ENCODE data around the gene FAM219A.
"Not testable (repeated sequence)": the region's sequence is repeated elsewhere in the genome, so short reads cannot be mapped to it uniquely, and the experiment has no call there.

FAM219A gene

DNA sequence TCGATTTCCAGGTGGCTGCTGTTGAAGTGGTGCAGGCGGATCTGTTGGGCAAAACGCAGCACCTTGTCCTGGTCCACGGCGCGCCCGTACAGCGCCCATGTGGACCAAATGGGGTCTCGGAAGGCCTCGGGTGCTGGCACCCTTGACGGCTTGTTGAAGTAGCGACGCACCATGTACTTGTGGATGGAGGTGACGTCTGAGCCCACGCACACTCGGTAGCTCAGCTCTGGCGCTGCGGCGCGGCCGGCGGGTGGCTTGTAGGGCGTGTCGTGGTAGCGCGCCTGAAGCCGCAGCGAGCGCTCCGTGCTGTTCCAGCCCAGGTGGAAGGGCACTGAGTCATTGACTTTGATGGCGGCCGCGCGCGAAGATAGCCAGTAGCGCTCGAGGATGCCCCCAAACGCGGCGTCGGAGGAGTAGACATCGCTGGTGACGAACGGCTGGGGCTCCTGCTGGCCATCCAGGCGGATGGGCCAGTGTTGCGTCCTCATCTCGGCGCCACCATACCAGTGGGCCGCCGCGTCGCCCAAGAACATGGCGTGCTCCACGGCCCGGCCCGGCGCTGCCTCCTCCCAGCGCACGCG, 86.4 kb downstream of the FAM219A start:
- TF ChIP-seq, protein P1, sequence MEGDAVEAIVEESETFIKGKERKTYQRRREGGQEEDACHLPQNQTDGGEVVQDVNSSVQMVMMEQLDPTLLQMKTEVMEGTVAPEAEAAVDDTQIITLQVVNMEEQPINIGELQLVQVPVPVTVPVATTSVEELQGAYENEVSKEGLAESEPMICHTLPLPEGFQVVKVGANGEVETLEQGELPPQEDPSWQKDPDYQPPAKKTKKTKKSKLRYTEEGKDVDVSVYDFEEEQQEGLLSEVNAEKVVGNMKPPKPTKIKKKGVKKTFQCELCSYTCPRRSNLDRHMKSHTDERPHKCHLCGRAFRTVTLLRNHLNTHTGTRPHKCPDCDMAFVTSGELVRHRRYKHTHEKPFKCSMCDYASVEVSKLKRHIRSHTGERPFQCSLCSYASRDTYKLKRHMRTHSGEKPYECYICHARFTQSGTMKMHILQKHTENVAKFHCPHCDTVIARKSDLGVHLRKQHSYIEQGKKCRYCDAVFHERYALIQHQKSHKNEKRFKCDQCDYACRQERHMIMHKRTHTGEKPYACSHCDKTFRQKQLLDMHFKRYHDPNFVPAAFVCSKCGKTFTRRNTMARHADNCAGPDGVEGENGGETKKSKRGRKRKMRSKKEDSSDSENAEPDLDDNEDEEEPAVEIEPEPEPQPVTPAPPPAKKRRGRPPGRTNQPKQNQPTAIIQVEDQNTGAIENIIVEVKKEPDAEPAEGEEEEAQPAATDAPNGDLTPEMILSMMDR (IDR thresholded peaks at IDR 0.05; ENCODE audit: low read depth, low read length), result no peak
- DNase-seq (ENCODE audit: extremely low read depth, low read depth), result no peak

DNA sequence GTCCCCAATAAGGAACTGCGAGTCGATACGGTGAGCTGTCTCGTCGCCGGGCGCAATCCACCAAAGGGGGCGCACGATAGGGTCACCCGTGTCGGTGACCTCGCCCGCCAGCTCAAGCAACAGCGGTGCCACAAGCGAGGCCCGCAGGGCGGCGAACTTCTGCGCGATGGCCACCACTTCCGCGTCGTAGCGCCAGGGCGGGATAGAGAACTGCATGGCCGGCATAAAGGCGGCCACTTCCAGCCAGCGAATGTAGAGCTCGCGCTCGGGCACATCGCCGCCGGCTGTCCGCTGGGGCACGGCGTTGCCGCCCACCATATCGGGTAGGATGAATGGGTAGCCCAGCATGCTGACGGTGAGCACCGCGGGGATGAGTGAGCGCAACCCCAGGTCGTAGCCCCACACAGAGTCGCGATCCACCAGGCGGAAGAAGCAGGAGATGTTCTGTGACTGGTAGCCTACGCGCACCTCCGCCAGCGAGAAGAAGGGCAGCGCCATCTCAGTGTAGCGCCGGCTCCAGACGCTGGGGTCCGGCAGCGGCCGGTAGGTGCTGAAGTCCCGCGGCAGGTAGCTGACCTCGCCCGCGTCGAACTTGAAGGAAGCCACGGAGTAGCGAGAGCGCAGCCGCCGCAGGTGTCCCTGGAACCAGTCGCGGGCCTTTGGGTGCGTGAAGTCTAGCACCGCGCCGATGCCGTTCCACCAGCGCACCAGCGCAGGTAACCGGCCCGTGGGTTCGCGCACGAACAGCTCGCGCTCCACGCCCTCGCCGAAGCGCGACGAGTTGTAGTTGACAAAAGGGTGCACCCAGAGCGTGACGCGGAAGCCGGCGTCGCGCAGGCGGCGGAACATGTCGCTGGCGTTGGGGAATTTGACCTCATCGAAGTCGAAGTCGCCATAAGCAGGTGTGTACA, 87.1 kb downstream of the FAM219A start:
- no peak for DNase-seq (ENCODE audit: extremely low read depth, low read depth)
- TF ChIP-seq, protein P1 (IDR thresholded peaks at IDR 0.05; ENCODE audit: low read depth, low read length), result no peak; the same call in none of the 2 replicates

DNA sequence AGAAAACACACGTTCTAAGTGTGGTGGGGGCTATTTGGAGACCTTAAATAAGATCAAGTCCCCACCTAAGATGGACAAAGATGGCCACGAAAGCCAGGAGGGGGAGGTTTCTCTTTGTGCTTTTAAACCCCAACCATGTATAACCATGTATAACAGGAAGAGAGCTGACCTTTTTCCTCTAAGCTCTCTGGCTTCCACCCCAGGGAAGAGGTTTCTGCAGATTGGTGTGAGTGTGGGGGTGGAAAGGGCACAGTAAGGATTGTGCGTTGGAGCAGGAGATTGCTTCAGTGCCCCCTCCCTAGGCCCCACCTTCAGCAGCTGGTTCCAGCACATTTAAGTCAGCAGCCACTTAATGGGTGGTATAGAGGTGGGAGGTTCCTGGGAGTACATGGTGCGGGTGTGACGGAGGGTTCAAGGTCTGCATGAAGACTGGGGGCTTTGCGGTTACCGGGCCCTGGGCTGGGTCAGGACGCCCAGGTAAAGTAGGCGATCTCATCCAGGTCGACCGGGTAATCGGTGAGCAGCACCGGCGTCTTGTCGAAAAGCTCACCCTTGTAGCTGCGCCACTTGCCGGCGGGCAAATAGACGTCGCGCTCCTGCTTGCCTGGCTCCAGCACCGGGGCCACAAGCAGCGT, 87.9 kb downstream of the FAM219A start:
- no peak for DNase-seq (ENCODE audit: extremely low read depth, low read depth)
- TF ChIP-seq, protein P1 (IDR thresholded peaks at IDR 0.05; ENCODE audit: low read depth, low read length), result no peak

DNA sequence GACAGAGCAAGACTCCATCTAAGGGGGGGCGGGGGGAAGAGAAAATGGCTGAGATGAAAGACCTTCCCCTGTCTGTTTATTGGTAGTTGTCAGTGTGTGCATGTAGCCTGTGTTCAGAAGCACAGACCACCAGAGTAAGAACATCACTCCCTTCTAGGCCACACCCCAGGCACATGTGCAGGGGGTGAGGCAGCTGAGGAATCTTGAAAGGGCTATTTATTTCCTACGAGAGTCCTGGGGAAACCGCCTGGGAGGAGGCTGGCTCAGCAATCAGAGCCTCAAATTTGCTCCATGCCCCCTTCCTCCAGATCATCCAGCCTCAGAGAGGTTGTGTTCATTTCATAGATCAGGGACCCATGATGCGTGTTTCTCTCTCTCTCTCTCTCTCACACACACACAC, 88.7 kb downstream of the FAM219A start:
- DNase-seq (ENCODE audit: extremely low read depth, low read depth), result no peak
- TF ChIP-seq, protein P1 (IDR thresholded peaks at IDR 0.05; ENCODE audit: low read depth, low read length), result no peak

DNA sequence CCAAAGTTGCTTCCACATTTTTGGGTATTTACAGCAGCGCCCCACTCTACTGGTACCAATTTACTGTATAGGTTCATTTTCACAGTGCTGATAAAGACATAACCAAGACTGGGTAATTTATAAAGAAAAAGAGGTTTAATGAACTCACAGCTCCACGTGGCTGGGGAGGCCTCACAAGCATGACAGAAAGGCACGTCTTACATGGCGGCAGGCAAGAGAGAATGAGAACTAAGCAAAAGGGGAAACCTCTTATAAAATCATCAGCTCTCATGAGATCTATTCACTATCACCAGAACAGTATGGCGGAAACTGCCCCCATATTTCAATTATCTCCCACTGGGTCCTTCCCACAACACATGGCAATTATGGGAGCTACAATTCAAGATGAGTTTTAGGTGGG, 89.6 kb downstream of the FAM219A start:
- DNase-seq (ENCODE audit: extremely low read depth, low read depth), result not testable (repeated sequence)

DNA sequence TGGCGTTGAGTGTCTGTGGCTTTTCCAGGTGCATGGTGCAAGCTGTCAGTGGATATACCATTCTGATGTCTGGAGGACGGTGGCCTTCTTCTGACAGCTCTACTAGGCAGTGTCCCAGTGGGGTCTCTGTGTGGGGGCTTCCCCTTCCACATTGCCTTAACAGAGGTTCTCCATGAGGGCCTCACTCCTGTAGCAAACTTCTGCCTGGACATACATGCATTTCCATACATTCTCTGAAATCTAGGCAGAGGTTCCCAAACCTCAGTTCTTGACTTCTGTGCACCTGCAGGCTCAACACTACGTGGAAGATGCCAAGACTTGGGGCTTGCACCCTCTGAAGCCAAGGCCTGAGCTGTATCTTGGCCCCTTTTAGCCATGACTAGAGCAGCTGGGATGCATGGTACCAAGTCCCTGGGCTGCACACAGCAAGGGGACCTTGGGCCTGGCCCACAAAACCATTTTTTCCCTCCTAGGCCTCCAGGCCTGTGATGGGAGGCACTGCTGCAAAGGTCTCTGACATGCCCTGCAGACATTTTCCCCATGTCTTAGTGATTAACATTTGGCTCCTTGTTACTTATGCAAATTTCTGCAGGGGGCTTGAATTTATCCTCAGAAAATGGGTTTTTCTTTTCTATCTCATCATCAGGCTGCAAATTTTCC, 90.5 kb downstream of the FAM219A start:
- DNase-seq (ENCODE audit: extremely low read depth, low read depth), result not testable (repeated sequence)

DNA sequence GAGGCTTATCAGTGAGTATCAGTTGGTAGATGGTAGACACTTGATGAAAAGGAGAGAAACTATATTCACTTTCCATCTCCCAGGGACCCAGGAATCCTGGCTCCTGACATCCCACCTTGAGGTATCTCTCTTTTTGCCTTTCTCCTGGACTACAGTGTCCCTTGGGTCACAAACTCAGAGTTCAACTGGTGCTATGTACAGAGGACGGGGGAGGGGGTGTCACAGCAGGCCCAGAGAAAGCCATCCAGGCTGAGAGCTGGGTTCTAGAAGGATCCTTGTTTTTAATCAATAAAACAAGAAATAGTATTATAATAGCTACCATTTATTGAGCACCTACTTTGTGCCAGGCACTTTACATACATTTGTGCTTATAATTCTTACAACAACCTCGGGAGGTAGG, 92.0 kb downstream of the FAM219A start:
- DNase-seq (ENCODE audit: extremely low read depth, low read depth), result no peak
- TF ChIP-seq, protein P1 (IDR thresholded peaks at IDR 0.05; ENCODE audit: low read depth, low read length), result no peak

DNA sequence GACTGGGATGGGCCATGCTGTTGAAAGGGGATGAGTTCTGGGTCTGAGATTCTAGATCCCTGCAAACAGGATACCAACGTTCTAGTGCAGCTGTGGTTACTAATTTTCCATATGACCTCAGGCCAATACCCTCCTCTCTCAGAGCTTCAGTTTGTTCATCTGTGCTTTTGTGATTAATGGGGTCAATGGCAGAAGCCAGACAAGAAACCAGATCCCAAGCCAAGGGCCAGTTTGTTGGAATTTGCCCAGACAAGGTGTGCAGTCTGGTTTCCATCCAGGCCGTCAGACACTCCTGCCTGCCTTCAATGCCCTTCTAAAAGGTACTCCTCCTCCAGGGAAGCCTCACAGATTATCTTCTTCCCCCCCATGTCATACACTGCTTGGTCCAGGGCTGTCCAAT, 93.1 kb downstream of the FAM219A start:
- DNase-seq (ENCODE audit: extremely low read depth, low read depth), result no peak
- TF ChIP-seq, protein P1 (IDR thresholded peaks at IDR 0.05; ENCODE audit: low read depth, low read length), result no peak
